NB4 (cell line): ENCODE results near the gene HELZ.
"Not testable (repeated sequence)": the region's sequence is repeated elsewhere in the genome, so short reads cannot be mapped to it uniquely, and the experiment has no call there.

Experiments used
- DNase-seq: peaks from one replicate; pipeline ENCODE4 v3.0.0; 2010; ENCODE audit warnings: low read depth
- H3K4me3 ChIP-seq: one replicate; pipeline ENCODE4 v1.5.1; 2011; ENCODE audit warnings: mild to moderate bottlenecking, low read depth, low read length, moderate library complexity
- MYC ChIP-seq: IDR thresholded peaks from 2 replicates; pipeline ENCODE4 v1.6.1; 2011; ENCODE audit warnings: low read depth, low read length
- POLR2A ChIP-seq: IDR thresholded peaks from 2 replicates; pipeline ENCODE4 v1.6.1; 2011; ENCODE audit warnings: mild to moderate bottlenecking; ENCODE audit not compliant: insufficient read length; ENCODE audit errors: extremely low read depth
- TF ChIP-seq, protein P1 (sequence below): IDR thresholded peaks from one replicate; pipeline ENCODE4 v1.5.1; 2012; ENCODE audit warnings: low read depth, low read length
- TF ChIP-seq, protein P2 (sequence below): IDR thresholded peaks from 2 replicates; pipeline ENCODE4 v1.6.1; 2011; ENCODE audit warnings: low read depth, low read length

Gene HELZ

DNA sequence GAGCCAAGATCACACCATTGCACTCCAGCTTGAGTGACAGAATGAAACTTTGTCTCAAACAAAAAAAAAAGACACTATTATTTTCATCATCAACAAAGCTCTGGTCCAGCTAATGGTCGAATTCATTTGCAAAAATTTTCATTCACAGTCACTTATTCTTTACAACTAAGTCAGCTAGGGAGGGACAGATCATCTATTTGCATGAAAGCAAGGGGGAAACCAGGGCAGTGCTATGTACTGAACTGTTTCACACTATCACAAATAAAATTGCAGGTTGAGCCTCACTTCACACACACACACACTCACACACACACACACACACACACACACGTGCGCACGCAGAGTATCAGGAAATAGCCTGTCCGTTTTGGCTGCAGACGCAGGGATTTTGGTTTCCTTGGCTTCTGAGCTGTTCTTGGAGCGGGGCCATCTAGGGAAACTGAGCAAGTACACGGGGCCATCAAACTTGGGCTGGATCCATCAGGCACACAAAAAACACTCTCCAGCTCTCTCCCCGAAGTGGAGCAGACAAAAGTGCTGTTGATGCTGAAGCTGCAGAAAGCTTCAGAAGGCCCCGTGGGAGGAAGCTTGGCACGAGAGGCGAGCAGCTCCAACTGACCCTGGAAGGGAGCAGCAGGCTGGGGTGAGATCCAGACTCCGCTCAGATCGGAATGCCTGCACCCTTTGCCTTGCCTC, 44.3 kb upstream of the HELZ start:
- H3K4me3 ChIP-seq = no peak overlapping the region
- TF ChIP-seq, protein P1, sequence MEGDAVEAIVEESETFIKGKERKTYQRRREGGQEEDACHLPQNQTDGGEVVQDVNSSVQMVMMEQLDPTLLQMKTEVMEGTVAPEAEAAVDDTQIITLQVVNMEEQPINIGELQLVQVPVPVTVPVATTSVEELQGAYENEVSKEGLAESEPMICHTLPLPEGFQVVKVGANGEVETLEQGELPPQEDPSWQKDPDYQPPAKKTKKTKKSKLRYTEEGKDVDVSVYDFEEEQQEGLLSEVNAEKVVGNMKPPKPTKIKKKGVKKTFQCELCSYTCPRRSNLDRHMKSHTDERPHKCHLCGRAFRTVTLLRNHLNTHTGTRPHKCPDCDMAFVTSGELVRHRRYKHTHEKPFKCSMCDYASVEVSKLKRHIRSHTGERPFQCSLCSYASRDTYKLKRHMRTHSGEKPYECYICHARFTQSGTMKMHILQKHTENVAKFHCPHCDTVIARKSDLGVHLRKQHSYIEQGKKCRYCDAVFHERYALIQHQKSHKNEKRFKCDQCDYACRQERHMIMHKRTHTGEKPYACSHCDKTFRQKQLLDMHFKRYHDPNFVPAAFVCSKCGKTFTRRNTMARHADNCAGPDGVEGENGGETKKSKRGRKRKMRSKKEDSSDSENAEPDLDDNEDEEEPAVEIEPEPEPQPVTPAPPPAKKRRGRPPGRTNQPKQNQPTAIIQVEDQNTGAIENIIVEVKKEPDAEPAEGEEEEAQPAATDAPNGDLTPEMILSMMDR = no peak
- TF ChIP-seq, protein P2, sequence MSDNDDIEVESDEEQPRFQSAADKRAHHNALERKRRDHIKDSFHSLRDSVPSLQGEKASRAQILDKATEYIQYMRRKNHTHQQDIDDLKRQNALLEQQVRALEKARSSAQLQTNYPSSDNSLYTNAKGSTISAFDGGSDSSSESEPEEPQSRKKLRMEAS = no peak
- TF ChIP-seq POLR2A (no peak), MYC (no peak)
- no peak for DNase-seq

DNA sequence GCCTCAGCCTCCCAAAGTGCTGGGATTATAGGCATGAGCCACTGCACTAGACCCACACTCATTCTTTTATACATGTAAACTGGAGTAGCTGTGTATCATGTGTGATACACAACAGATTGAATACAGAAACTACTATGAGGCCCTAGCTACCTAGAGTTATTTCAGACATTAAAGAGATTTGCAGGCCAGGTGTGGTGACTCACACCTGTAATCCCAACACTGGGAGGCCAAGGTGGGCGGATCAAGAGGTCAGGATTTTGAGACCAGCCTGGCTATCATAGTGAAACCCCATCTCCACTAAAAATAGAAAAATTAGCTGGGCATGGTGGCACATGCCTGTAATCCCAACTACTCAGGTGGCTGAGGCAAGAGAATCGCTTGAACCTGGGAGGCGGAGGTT, 41.8 kb upstream of the HELZ start:
- DNase-seq, H3K4me3 ChIP-seq: not testable (repeated sequence)

DNA sequence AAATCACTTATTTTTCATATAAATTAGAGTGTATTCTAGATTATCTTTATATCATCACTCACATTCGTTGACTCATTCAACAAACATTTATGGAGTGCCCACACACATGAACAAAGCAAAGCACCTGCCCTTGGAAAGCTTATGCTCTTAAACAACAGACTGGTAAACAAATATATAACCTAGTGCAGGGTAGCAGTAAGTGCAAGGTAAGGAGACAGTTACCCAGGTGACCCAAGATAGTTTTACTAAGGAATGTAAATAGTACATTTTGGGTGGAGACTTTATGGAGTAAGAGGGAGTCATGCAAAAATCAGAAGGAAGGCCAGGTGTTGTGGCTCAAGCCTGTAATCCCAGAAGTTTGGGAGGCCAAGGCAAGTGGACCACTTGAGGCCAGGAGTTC, 40.4 kb upstream of the HELZ start:
- TF ChIP-seq POLR2A = no peak
- TF ChIP-seq, protein P2 = no peak
- TF ChIP-seq MYC = no peak
- TF ChIP-seq, protein P1 = no peak
- DNase-seq = no peak
- H3K4me3 ChIP-seq = no peak overlapping the region

DNA sequence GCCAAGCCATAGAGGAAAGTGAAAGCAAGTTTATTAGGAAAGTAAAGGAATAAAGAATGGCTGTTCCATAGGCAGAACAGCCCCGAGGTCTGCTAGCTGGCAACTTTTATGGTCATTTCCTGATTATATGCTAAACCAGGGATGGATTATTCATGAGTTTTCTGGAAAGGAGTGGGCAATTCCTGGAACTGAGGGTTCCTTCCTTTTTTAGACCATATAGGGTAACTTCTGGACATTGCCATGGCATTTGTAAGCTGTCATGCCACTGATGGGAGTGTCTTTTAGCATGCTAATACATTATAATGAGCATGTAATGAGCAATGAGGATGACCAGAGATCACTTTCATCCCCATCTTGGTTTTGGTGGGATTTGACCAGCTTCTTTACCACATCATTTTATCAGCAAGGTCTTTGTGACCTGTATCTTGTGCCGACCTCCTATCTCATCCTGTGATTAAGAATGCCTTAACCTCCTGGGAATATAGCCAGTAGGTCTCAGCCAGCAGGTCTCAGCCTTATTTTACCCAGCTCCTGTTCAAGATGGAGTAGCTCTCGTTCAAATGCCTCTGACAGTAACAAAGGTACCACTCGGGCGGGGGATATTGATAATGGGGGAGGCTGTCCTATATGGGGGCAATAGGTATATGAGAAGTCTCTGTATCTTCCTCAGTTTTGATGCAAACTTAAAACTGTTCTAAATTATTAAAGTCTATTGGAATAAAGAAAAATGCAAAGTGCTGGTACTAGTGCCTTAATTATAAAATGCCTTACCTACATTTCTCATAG, 38.9 kb upstream of the HELZ start:
- TF ChIP-seq POLR2A = no peak
- H3K4me3 ChIP-seq = no peak overlapping the region
- no peak for DNase-seq

DNA sequence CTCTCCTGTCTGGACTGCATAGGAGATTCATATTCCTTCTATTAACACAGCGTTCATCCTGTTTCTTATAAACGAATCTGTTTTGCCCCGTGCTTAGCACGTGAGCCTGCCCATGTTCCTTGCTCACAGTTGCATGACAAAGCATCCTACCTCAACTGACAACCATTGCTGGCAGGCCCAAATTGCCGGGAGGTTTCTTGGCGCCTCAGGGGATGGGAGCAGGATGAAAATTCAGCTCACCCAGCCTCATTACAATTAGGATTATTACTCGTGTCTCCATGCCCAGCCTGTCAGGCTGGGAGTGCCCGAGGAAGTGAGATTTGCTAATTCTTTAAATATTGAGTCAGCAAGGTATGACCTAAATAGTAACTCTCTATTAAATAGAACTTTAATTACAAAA, 36.7 kb upstream of the HELZ start:
- H3K4me3 ChIP-seq = no peak overlapping the region
- DNase-seq = no peak
- TF ChIP-seq, protein P1 = no peak
- no peak for TF ChIP-seq POLR2A
- TF ChIP-seq MYC = no peak
- TF ChIP-seq, protein P2 = no peak

DNA sequence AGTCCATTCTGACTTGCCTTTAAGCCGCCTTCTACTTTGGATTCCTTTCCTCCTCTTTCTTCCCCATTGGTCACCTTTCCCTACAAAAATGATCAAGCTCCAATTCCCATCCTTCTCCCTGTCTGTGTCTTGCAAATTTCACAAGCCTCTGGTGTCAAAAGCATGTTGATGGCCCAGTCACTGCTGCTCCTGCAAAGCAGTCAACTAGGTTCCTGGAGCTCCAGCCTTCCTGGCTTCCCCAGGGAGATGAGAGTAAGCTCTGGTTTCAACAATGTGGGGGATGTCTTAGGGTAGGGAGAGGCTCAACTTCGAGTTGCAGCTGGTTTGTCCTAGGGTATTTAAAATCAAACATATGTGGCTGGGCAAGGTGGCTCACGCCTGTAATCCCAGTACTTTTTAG, 36.1 kb upstream of the HELZ start:
- TF ChIP-seq MYC = no peak
- TF ChIP-seq, protein P1 = no peak
- TF ChIP-seq, protein P2 = no peak
- no peak for TF ChIP-seq POLR2A
- H3K4me3 ChIP-seq = no peak overlapping the region
- no peak for DNase-seq

DNA sequence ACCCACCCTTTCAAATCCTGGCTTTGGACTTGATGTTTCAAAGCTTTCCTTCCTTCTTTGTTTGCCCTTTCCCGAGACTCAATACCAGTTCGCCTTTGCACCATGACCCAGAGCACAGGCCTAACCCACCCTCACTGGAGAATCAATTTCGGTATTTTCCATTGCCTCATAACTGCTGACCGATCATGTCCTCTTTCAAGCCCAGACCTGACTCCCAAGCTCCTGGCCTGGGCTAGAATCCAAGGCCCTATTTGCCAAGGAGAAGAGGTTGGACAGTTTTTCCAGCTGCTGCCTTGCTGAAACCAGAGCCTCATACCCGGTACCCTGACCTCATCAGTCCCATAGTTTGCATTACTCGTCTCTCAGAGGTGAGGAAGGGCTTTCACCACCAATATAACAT, 35.3 kb upstream of the HELZ start:
- H3K4me3 ChIP-seq = no peak overlapping the region
- TF ChIP-seq, protein P2 = no peak
- no peak for TF ChIP-seq POLR2A
- no peak for TF ChIP-seq MYC
- TF ChIP-seq, protein P1 = no peak
- no peak for DNase-seq
